Measurements from ENCODE around the gene CFAP69. TPM values are rescaled to one million over a fixed set of nuclear protein-coding genes. Genes with fewer than 3 reads are reported as not detected.

The CFAP69 gene
- total and polyA plus RNA-seq, 10 of the 15 experiments (the other 5 are each of a cell fraction or from before 2014, with no cell fraction given), result 0.11 to 3.1 (median 0.48) TPM; not detected in 1

DNA sequence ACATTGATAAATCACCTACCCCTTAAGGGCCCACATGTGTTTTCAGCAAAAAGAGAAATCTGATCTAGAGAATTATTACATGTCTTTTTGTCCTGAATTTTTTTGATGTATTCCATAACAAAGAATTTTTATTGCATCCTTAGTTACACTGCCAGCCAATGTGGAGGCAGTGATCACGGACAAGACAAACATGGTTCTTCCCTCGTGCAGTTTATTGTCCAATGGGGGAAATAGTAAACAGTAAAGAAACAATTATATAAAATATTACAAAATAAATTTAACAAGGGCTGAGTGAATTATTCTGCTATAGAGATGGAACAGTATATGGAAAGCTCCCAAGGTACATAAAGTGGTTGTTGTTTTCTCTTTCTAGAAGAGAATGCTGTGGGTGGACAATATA lies 31.5 kb upstream of the CFAP69 start:
- WGBS (ENCODE audit: insufficient coverage, insufficient replicate concordance, low lambda C conversion rate, missing lambda C conversion rate), result 0% methylated on average over 2 of the region's 2 CpGs
- H3K36me3 ChIP-seq (ENCODE audit: control insufficient read depth in 2 of 2, insufficient read depth in 2 of 2, low read length in 1 of 2), result no peaks in the 10 kb centered on the region
- H4K20me1 ChIP-seq (ENCODE audit: control insufficient read depth, insufficient read depth), result no peaks in the 10 kb centered on the region
- H3K4me3 ChIP-seq, result no peak overlapping the region
- BruUV-seq (replicated peaks), result no TSS peak
- ATAC-seq (no peak), DNase-seq (ENCODE audit: low read depth, low spot score) (no peak), FAIRE-seq (no peak)
- no peaks in the 10 kb centered on the region for H3K4me1 ChIP-seq (ENCODE audit: control insufficient read depth, insufficient read depth, low read length)
- in situ Hi-C loops (cut with MboI), result no loop called here
- TF ChIP-seq, protein P1, sequence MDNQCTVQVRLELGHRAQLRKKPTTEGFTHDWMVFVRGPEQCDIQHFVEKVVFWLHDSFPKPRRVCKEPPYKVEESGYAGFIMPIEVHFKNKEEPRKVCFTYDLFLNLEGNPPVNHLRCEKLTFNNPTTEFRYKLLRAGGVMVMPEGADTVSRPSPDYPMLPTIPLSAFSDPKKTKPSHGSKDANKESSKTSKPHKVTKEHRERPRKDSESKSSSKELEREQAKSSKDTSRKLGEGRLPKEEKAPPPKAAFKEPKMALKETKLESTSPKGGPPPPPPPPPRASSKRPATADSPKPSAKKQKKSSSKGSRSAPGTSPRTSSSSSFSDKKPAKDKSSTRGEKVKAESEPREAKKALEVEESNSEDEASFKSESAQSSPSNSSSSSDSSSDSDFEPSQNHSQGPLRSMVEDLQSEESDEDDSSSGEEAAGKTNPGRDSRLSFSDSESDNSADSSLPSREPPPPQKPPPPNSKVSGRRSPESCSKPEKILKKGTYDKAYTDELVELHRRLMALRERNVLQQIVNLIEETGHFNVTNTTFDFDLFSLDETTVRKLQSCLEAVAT (IDR thresholded peaks at IDR 0.05), result 0 out of 2 replicates have a peak, but pooled peaks have one; percentile 47
- no peak for TF ChIP-seq DPF2 (IDR thresholded peaks at IDR 0.05)
- H3K9me3 ChIP-seq (replicated peaks; ENCODE audit: control insufficient read depth, insufficient read depth, low read length), result no peaks in the 10 kb centered on the region
- H3K27ac ChIP-seq (ENCODE audit: control insufficient read depth, insufficient read depth), result no peak overlapping the region
- H3K9ac ChIP-seq (ENCODE audit: control insufficient read depth, insufficient read depth, low read length), result no peak overlapping the region
- H3K4me2 ChIP-seq (ENCODE audit: control insufficient read depth, insufficient read depth), result no peak overlapping the region
- ChIA-PET CTCF (interaction anchor here (0.7 to 6.8 kb wide), 11 partner anchors 12 to 60 kb away, joined by 3 to 67 read pairs (median 8); partner anchors contain the start of gene STEAP1), SMC1A (ENCODE audit: uncharacterized antibody, unreplicated experiment) (interaction anchor here (0.7 to 8.5 kb wide), 13 partner anchors 14 to 55 kb away, joined by 3 to 116 read pairs (median 10); no protein-coding TSS in a partner anchor), POLR2A (interaction anchor here (0.6 to 7.6 kb wide), 6 partner anchors 11 to 1919 kb away, joined by 3 to 92 read pairs (median 12); partner anchors contain the start of gene CFAP69), RAD21 (ENCODE audit: unreplicated experiment) (interaction anchor here (0.8 to 8.1 kb wide), 9 partner anchors 10 to 59 kb away, joined by 3 to 90 read pairs (median 19); partner anchors contain the start of genes CFAP69 and STEAP1)
- H2AFZ ChIP-seq (ENCODE audit: control insufficient read depth, low read depth, low read length), result no peak overlapping the region
- H3K27me3 ChIP-seq (replicated peaks in 1 of 2; ENCODE audit: control insufficient read depth in 2 of 2, insufficient read depth in 2 of 2, low read length in 1 of 2), result peaks cover 1 to 17% of the 10 kb centered on the region in 2 experiments
- intact Hi-C loops (cut with micrococcal nuclease; ENCODE audit: unreplicated experiment), result no loop called here
- no peaks in the 10 kb centered on the region for H3K79me2 ChIP-seq (ENCODE audit: control insufficient read depth, insufficient read depth, low read length)

GRCh38 chr7:90216080-90216674 lies 28.8 kb upstream of the CFAP69 start:
- ChIA-PET RAD21 (ENCODE audit: unreplicated experiment) (interaction anchor here (1.0 to 8.1 kb wide), 7 partner anchors 8 to 61 kb away, joined by 3 to 90 read pairs (median 11); partner anchors contain the start of genes CFAP69 and STEAP1), CTCF (interaction anchor here (0.9 to 6.8 kb wide), 10 partner anchors 9 to 62 kb away, joined by 3 to 67 read pairs (median 4); partner anchors contain the start of gene STEAP1), POLR2A (interaction anchor here (1.0 to 7.6 kb wide), 5 partner anchors 21 to 37 kb away, joined by 3 to 92 read pairs (median 4); partner anchors contain the start of gene CFAP69), SMC1A (ENCODE audit: uncharacterized antibody, unreplicated experiment) (interaction anchor here (0.9 to 8.5 kb wide), 11 partner anchors 11 to 50 kb away, joined by 3 to 116 read pairs (median 5); no protein-coding TSS in a partner anchor)
- Histone ChIP-seq H3K9me3 (replicated peaks; ENCODE audit: control insufficient read depth, insufficient read depth, low read length) (no peaks in the 10 kb centered on the region), H3K36me3 (ENCODE audit: control insufficient read depth in 2 of 2, insufficient read depth in 2 of 2, low read length in 1 of 2) (no peaks in the 10 kb centered on the region), H3K27me3 (replicated peaks in 1 of 2; ENCODE audit: control insufficient read depth in 2 of 2, insufficient read depth in 2 of 2, low read length in 1 of 2) (peaks cover 1 to 13% of the 10 kb centered on the region in 2 experiments; a peak in 3 of 4 replicates), H2AFZ (ENCODE audit: control insufficient read depth, low read depth, low read length) (no peak overlapping the region), H3K4me1 (ENCODE audit: control insufficient read depth, insufficient read depth, low read length) (no peaks in the 10 kb centered on the region), H3K4me2 (ENCODE audit: control insufficient read depth, insufficient read depth) (no peak overlapping the region), H3K4me3 (no peak overlapping the region), H3K27ac (ENCODE audit: control insufficient read depth, insufficient read depth) (no peak overlapping the region), H4K20me1 (ENCODE audit: control insufficient read depth, insufficient read depth) (no peaks in the 10 kb centered on the region), H3K9ac (ENCODE audit: control insufficient read depth, insufficient read depth, low read length) (no peak overlapping the region), H3K79me2 (ENCODE audit: control insufficient read depth, insufficient read depth, low read length) (no peaks in the 10 kb centered on the region)
- in situ Hi-C loops (cut with MboI), result no loop called here
- WGBS (ENCODE audit: insufficient coverage, insufficient replicate concordance, low lambda C conversion rate, missing lambda C conversion rate), result 44% methylated on average over 6 of the region's 6 CpGs
- no TSS peak for BruUV-seq (replicated peaks)
- intact Hi-C loops (cut with micrococcal nuclease; ENCODE audit: unreplicated experiment), result no loop called here
- FAIRE-seq (no peak), DNase-seq (ENCODE audit: low read depth, low spot score) (no peak), ATAC-seq (no peak)
- TF ChIP-seq NR2F1 (conservative IDR thresholded peaks at IDR 0.05), result no peak
- no peak for TF ChIP-seq CREB1 (IDR thresholded peaks at IDR 0.05; ENCODE audit: low read depth)
- no peak for TF ChIP-seq SUPT20H (IDR thresholded peaks at IDR 0.05; ENCODE audit: borderline replicate concordance, control insufficient read depth, low read depth, low read length)
- TF ChIP-seq, protein P2, sequence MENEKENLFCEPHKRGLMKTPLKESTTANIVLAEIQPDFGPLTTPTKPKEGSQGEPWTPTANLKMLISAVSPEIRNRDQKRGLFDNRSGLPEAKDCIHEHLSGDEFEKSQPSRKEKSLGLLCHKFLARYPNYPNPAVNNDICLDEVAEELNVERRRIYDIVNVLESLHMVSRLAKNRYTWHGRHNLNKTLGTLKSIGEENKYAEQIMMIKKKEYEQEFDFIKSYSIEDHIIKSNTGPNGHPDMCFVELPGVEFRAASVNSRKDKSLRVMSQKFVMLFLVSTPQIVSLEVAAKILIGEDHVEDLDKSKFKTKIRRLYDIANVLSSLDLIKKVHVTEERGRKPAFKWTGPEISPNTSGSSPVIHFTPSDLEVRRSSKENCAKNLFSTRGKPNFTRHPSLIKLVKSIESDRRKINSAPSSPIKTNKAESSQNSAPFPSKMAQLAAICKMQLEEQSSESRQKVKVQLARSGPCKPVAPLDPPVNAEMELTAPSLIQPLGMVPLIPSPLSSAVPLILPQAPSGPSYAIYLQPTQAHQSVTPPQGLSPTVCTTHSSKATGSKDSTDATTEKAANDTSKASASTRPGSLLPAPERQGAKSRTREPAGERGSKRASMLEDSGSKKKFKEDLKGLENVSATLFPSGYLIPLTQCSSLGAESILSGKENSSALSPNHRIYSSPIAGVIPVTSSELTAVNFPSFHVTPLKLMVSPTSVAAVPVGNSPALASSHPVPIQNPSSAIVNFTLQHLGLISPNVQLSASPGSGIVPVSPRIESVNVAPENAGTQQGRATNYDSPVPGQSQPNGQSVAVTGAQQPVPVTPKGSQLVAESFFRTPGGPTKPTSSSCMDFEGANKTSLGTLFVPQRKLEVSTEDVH (IDR thresholded peaks at IDR 0.05; ENCODE audit: low read depth, partially characterized antibody), result no peak
- no peak for TF ChIP-seq RELA (IDR thresholded peaks at IDR 0.05; ENCODE audit: borderline replicate concordance, partially characterized antibody)
- TF ChIP-seq, protein P3, sequence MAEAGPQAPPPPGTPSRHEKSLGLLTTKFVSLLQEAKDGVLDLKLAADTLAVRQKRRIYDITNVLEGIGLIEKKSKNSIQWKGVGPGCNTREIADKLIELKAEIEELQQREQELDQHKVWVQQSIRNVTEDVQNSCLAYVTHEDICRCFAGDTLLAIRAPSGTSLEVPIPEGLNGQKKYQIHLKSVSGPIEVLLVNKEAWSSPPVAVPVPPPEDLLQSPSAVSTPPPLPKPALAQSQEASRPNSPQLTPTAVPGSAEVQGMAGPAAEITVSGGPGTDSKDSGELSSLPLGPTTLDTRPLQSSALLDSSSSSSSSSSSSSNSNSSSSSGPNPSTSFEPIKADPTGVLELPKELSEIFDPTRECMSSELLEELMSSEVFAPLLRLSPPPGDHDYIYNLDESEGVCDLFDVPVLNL (IDR thresholded peaks at IDR 0.05; ENCODE audit: low read depth, low read length), result no peak
- TF ChIP-seq ZNF384 (IDR thresholded peaks at IDR 0.05; ENCODE audit: borderline replicate concordance, low read depth, low read length), result no peak
- TF ChIP-seq JUNB (IDR thresholded peaks at IDR 0.05), result no peak

Measured in GM12878 (cell line).